B cell (primary cell): ENCODE data around the gene CYB5RL.

ENCODE experiments used
- CTCF ChIP-seq: fragments of 200-600 bp; IDR thresholded peaks from one replicate; pipeline ENCODE4 v1.8.0; 2022; ENCODE audit warnings: antibody characterized with exemption, mild to moderate bottlenecking
- EZH2 ChIP-seq: IDR thresholded peaks from 2 replicates; pipeline ENCODE4 v1.6.1; 2012; ENCODE audit warnings: borderline replicate concordance, low read depth, mild to moderate bottlenecking, moderate library complexity, low read length; ENCODE audit not compliant: insufficient read depth, poor library complexity, severe bottlenecking

GRCh38 chr1:54163573-54163972, 36.3 kb downstream of the CYB5RL start:
- TF ChIP-seq CTCF: no peak
- TF ChIP-seq EZH2: no peak
